ENCODE measurements around the gene XIRP2. TPM values are rescaled to one million over a fixed set of nuclear protein-coding genes. Genes with fewer than 3 reads are reported as not detected.

XIRP2 gene
- polyA plus RNA-seq, 2 of the 4 experiments (the other 2 are of a cell fraction) = not detected

DNA sequence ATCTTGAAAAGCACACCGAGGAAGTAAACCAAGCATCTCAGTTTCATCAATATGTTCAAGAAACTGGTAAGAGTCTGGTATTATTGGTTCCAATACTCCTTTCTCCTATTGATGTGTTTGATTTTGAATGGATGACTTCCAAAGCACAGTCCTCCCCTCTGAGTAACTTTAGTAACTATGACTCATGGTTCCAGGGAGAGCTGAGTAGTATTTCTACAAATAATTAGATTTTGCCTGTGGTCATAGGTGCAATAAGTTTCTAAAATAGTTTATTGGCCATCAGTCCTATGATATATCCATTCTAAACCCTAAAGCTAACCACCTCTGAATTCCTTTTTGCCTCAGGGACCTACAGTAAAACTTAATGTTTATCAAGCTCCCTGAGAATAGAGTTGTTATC is 352.4 kb downstream of the XIRP2 start:
- H3K4me1 ChIP-seq = no peaks in the 10 kb centered on the region
- H3K4me3 ChIP-seq = no peak overlapping the region
- ATAC-seq = no peak
- WGBS (ENCODE audit: missing lambda C conversion rate) = 18% methylated on average over 1 of the region's 1 CpG
- H3K27ac ChIP-seq = no peak overlapping the region
- no peak overlapping the region for H3K4me2 ChIP-seq
- ChIA-PET POLR2A (no interaction called here), CTCF (interaction anchor here (1.2 kb wide), 1 partner anchor 278 kb away, joined by 3 read pairs; no protein-coding TSS in a partner anchor)
- FAIRE-seq = no peak
- no peaks in the 10 kb centered on the region for H3K9me3 ChIP-seq
- no peak for TF ChIP-seq ZNF302 (CRISPR knock-in tag; IDR thresholded peaks at IDR 0.05)
- no peak for TF ChIP-seq MAZ (IDR thresholded peaks at IDR 0.05; ENCODE audit: borderline replicate concordance, low read depth, low read length)
- no peak for DNase-seq (ENCODE audit: low read depth in 1 of 2, low spot score in 1 of 2)

DNA sequence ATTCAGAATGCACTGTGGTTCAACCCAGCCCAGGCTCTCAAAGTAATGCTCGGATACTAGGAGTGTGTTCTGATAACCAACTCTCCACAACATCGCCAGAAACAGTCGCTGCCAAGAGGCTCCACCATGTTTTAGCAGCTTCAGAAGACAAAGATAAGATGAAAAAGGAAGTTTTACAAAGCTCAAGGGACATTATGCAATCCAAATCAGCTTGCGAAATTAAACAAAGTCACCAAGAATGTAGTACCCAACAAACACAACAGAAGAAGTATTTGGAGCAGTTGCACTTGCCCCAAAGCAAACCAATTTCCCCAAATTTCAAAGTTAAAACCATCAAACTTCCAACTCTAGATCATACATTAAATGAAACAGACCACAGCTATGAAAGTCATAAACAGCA is 360.9 kb downstream of the XIRP2 start:
- no peak for TF ChIP-seq CEBPB (IDR thresholded peaks at IDR 0.05)
- no peak for TF ChIP-seq KDM5A (IDR thresholded peaks at IDR 0.05)
- TF ChIP-seq POLR2AphosphoS2 (conservative IDR thresholded peaks at IDR 0.05; ENCODE audit: low read length) = no peak
- no peak for TF ChIP-seq HOXB13 (CRISPR knock-in tag; IDR thresholded peaks at IDR 0.05; ENCODE audit: low read depth)
- TF ChIP-seq, protein P1, sequence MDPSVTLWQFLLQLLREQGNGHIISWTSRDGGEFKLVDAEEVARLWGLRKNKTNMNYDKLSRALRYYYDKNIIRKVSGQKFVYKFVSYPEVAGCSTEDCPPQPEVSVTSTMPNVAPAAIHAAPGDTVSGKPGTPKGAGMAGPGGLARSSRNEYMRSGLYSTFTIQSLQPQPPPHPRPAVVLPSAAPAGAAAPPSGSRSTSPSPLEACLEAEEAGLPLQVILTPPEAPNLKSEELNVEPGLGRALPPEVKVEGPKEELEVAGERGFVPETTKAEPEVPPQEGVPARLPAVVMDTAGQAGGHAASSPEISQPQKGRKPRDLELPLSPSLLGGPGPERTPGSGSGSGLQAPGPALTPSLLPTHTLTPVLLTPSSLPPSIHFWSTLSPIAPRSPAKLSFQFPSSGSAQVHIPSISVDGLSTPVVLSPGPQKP (IDR thresholded peaks at IDR 0.05; ENCODE audit: low read depth, low read length) = no peak
- no peak for TF ChIP-seq ZSCAN20 (CRISPR knock-in tag; IDR thresholded peaks at IDR 0.05)
- TF ChIP-seq NFE2L2 (conservative IDR thresholded peaks at IDR 0.05; ENCODE audit: low read length) = no peak
- no peak overlapping the region for H3K4me3 ChIP-seq
- 42% methylated on average over 4 of the region's 4 CpGs for WGBS (ENCODE audit: missing lambda C conversion rate)
- ATAC-seq (no peak), DNase-seq (ENCODE audit: low read depth in 1 of 2, low spot score in 1 of 2) (no peak), FAIRE-seq (no peak)
- H3K4me2 ChIP-seq = no peak overlapping the region
- H3K9me3 ChIP-seq = no peaks in the 10 kb centered on the region
- ChIA-PET CTCF (interaction anchor here (0.5 kb wide), 1 partner anchor 466 kb away, joined by 4 read pairs; no protein-coding TSS in a partner anchor), POLR2A (no interaction called here)
- H3K4me1 ChIP-seq = no peaks in the 10 kb centered on the region
- no peak overlapping the region for H3K27ac ChIP-seq

DNA sequence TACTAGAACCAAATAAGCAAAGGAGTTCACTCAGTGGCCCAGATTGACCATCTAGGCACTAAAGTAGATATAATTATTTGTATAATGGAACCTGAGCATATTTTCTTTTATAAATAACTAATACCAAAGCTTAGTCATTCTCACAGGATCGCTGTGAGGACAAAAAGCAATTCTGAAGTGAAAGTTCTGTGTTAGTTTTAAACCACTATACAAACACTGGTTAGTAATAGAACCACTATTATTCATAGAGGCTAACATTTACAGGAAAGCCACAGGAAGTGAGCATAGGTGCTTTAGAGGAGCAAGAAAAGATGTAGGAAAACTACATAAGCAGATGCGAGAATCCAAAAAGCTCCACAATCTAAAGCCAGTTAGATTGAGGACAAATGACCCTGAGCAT is 364.7 kb downstream of the XIRP2 start:
- no peak for ATAC-seq
- no peaks in the 10 kb centered on the region for H3K4me1 ChIP-seq
- no peak for FAIRE-seq
- DNase-seq (ENCODE audit: low read depth in 1 of 2, low spot score in 1 of 2) = no peak
- 14% methylated on average over 2 of the region's 2 CpGs for WGBS (ENCODE audit: missing lambda C conversion rate)
- H3K4me3 ChIP-seq = no peak overlapping the region
- no peak overlapping the region for H3K27ac ChIP-seq
- no peaks in the 10 kb centered on the region for H3K9me3 ChIP-seq
- CTCF ChIA-PET = interaction anchor here (0.5 kb wide), 1 partner anchor 865 kb away, joined by 3 read pairs; no protein-coding TSS in a partner anchor
- POLR2A ChIA-PET = no interaction called here
- H3K4me2 ChIP-seq = no peak overlapping the region
- TF ChIP-seq GATA3 (IDR thresholded peaks at IDR 0.05; ENCODE audit: borderline replicate concordance) (no peak), ZNF302 (CRISPR knock-in tag; IDR thresholded peaks at IDR 0.05) (no peak), ZC3H11A (IDR thresholded peaks at IDR 0.05) (no peak), JUNB (IDR thresholded peaks at IDR 0.05) (no peak), RFX5 (IDR thresholded peaks at IDR 0.05) (no peak), MYC (IDR thresholded peaks at IDR 0.05; ENCODE audit: borderline replicate concordance, low read length) (no peak), RAD21 (conservative IDR thresholded peaks at IDR 0.05 in 1 of 2, IDR thresholded peaks at IDR 0.05 in 1 of 2) (no peak), TFCP2L1 (CRISPR knock-in tag; IDR thresholded peaks at IDR 0.05) (no peak), POLR2AphosphoS2 (conservative IDR thresholded peaks at IDR 0.05; ENCODE audit: low read length) (no peak)
- TF ChIP-seq, protein P2, sequence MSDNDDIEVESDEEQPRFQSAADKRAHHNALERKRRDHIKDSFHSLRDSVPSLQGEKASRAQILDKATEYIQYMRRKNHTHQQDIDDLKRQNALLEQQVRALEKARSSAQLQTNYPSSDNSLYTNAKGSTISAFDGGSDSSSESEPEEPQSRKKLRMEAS (IDR thresholded peaks at IDR 0.05) = no peak
- TF ChIP-seq, protein P3, sequence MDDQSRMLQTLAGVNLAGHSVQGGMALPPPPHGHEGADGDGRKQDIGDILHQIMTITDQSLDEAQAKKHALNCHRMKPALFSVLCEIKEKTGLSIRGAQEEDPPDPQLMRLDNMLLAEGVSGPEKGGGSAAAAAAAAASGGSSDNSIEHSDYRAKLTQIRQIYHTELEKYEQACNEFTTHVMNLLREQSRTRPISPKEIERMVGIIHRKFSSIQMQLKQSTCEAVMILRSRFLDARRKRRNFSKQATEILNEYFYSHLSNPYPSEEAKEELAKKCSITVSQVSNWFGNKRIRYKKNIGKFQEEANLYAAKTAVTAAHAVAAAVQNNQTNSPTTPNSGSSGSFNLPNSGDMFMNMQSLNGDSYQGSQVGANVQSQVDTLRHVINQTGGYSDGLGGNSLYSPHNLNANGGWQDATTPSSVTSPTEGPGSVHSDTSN (IDR thresholded peaks at IDR 0.05) = no peak

DNA sequence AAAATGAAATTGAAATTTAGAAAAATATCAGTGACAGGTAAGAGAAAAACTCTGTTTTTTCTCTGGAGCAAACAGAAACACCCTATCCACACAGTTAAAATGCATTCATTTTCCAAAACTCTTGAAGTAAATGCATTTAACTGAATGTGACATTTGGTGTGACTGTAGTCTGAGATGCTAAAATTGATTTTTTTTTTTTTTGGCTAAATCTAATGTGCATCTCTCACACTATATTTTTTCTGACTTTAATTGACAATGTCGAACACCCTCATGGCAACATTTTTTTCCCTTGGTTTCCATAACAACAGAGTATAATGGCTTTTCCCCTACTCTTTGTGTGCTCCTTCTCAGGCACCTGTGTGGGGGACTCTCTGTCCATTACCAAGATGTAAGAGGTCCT is 366.4 kb downstream of the XIRP2 start:
- H3K4me2 ChIP-seq = no peak overlapping the region
- no peak for TF ChIP-seq KDM1A (IDR thresholded peaks at IDR 0.05; ENCODE audit: low read depth)
- no peak for TF ChIP-seq JUNB (IDR thresholded peaks at IDR 0.05)
- TF ChIP-seq RNF2 (IDR thresholded peaks at IDR 0.05; ENCODE audit: borderline replicate concordance, low read depth) = no peak
- TF ChIP-seq HEYL (CRISPR knock-in tag; IDR thresholded peaks at IDR 0.05) = no peak
- no peak for ATAC-seq
- no peaks in the 10 kb centered on the region for H3K4me1 ChIP-seq
- FAIRE-seq = no peak
- H3K27ac ChIP-seq = no peak overlapping the region
- no peak for DNase-seq (ENCODE audit: low read depth in 1 of 2, low spot score in 1 of 2)
- POLR2A ChIA-PET = no interaction called here
- WGBS (ENCODE audit: missing lambda C conversion rate) = 18% methylated on average over 1 of the region's 1 CpG
- no peaks in the 10 kb centered on the region for H3K9me3 ChIP-seq
- H3K4me3 ChIP-seq = no peak overlapping the region
- CTCF ChIA-PET = no interaction called here
